Suprapubic skin (tissue), 4 donors: ENCODE data around the gene NCAM2.

Experiments
- CTCF ChIP-seq, 2 donors: fragments of 200-600 bp in 1 of 2; fragments of 450-650 bp in 1 of 2; sonication (generic) in 1 of 2; IDR thresholded peaks; one replicate each; pipeline ENCODE4 v1.5.1; 2016 to 2019; ENCODE audit warnings: antibody characterized with exemption in 2 of 2, mild to moderate bottlenecking in 1 of 2, moderate library complexity in 1 of 2
- EP300 ChIP-seq: sonication (generic); formaldehyde crosslinking; IDR thresholded peaks from one replicate; pipeline ENCODE4 v1.6.1; 2017; ENCODE audit warnings: antibody characterized with exemption
- POLR2AphosphoS5 ChIP-seq, 3 donors: sonication (generic); formaldehyde crosslinking; IDR thresholded peaks; one replicate each; pipeline ENCODE4 v1.6.1; 2017; ENCODE audit warnings: antibody characterized with exemption in 3 of 3

GRCh38 chr21:21085206-21085605 is 87.0 kb downstream of the NCAM2 start:
- TF ChIP-seq POLR2AphosphoS5 (IDR thresholded peaks at IDR 0.05) (no peak), CTCF (IDR thresholded peaks at IDR 0.05) (no peak), EP300 (no peak)
